Activated CD4-positive, alpha-beta T cell treated with anti-CD3 and anti-CD28 coated beads, Interleukin-2, amount 50 U/mL, for 48 hours (primary cell): ENCODE results near the gene CBFA2T3.
A peak's percentile ranks its signal among the peaks of the same experiment; 100 is the strongest.
"Not testable (repeated sequence)": the region's sequence is repeated elsewhere in the genome, so short reads cannot be mapped to it uniquely, and the experiment has no call there.

Experiments used
- DNase-seq, 2 experiments: peaks; one replicate each; pipeline ENCODE4 v3.0.0-alpha.2; 2020

Gene CBFA2T3

GRCh38 chr16:88920618-88921590 is 56.1 kb downstream of the CBFA2T3 start:
- peak in 1 of 2 experiments; percentile 35 for DNase-seq

- no peak for DNase-seq
Observed at GRCh38 chr16:88919936-88920335, 57.1 kb downstream of the CBFA2T3 start.

- DNase-seq: not testable (repeated sequence)
Observed at GRCh38 chr16:88918896-88919295, 58.1 kb downstream of the CBFA2T3 start.

- DNase-seq: no peak
Observed at GRCh38 chr16:88917915-88918627, 58.9 kb downstream of the CBFA2T3 start.

GRCh38 chr16:88917146-88917914 is 59.7 kb downstream of the CBFA2T3 start:
- no peak for DNase-seq

- no peak for DNase-seq
Observed at GRCh38 chr16:88915639-88916327, 61.2 kb downstream of the CBFA2T3 start.

- DNase-seq: no peak
Observed at GRCh38 chr16:88914750-88915368, 62.1 kb downstream of the CBFA2T3 start.

- no peak for DNase-seq
Observed at GRCh38 chr16:88913870-88914269, 63.1 kb downstream of the CBFA2T3 start.

GRCh38 chr16:88913001-88913612 is 63.9 kb downstream of the CBFA2T3 start:
- DNase-seq: no peak

GRCh38 chr16:88912556-88912955 is 64.5 kb downstream of the CBFA2T3 start:
- DNase-seq: no peak

GRCh38 chr16:88911946-88912310 is 65.1 kb downstream of the CBFA2T3 start:
- DNase-seq: no peak

- no peak for DNase-seq
Observed at GRCh38 chr16:88911136-88911945, 65.7 kb downstream of the CBFA2T3 start.

GRCh38 chr16:88910284-88911135 is 66.5 kb downstream of the CBFA2T3 start:
- DNase-seq: no peak

- DNase-seq: no peak
Observed at GRCh38 chr16:88909431-88910210, 67.4 kb downstream of the CBFA2T3 start.

- DNase-seq: no peak
Observed at GRCh38 chr16:88908307-88908706, 68.7 kb downstream of the CBFA2T3 start.

GRCh38 chr16:88907768-88908167 is 69.2 kb downstream of the CBFA2T3 start:
- no peak for DNase-seq

- no peak for DNase-seq
Observed at GRCh38 chr16:88906535-88907105, 70.4 kb downstream of the CBFA2T3 start.

GRCh38 chr16:88906020-88906419 is 71.0 kb downstream of the CBFA2T3 start:
- DNase-seq: no peak
